22Rv1 (cell line): ENCODE data around the gene VEPH1.

Experiments
- H3K27ac ChIP-seq: fragments of 450-650 bp; 2 replicates; pipeline ENCODE4 v1.5.1; 2017
- CTCF ChIP-seq: fragments of 450-650 bp; IDR thresholded peaks from 2 replicates; pipeline ENCODE4 v1.5.1; 2017; ENCODE audit warnings: mild to moderate bottlenecking
- ZFX ChIP-seq: fragments of 450-650 bp; IDR thresholded peaks from 2 replicates; pipeline ENCODE4 v1.6.1; 2017; ENCODE audit warnings: antibody characterized with exemption, borderline replicate concordance

Gene VEPH1

GRCh38 chr3:157301755-157302154, 201.5 kb downstream of the VEPH1 start:
- no peak overlapping the region for H3K27ac ChIP-seq
- TF ChIP-seq ZFX (no peak), CTCF (no peak)

DNA sequence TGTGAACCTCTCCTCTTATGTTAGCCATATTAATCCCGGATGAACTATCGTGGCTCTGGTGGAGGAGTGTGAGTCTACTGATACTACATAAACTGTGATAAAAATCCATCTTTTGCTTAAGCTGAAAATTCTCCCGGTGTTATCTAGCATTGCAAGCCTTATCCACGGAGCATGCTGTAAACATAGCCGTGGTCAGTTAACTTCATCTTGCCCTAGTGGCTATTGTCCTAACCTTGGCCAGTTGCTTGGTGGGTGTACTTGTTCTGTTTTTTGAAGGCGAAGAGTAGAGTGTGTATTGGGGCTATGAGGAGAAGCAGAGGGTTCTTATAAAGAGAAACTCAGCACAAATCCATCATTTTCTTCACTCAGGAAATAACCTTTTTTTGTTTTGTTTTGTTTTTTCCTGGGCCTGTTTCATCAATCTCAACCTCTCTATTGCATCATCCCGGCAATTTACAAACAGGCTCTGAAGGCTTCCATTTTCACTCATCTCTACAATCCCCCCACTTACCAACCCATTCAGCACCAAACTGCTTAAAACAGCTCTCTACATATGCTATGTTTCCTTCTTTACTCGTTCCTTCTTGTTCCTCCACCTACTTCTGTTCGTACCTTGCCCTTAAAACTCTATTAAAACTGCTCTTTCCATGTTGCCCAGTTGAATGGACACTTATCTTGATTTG, 202.1 kb downstream of the VEPH1 start:
- H3K27ac ChIP-seq = no peak overlapping the region
- no peak for TF ChIP-seq CTCF

- TF ChIP-seq CTCF = no peak
- no peak overlapping the region for H3K27ac ChIP-seq
Measured at GRCh38 chr3:157300094-157300493, 203.1 kb downstream of the VEPH1 start.

DNA sequence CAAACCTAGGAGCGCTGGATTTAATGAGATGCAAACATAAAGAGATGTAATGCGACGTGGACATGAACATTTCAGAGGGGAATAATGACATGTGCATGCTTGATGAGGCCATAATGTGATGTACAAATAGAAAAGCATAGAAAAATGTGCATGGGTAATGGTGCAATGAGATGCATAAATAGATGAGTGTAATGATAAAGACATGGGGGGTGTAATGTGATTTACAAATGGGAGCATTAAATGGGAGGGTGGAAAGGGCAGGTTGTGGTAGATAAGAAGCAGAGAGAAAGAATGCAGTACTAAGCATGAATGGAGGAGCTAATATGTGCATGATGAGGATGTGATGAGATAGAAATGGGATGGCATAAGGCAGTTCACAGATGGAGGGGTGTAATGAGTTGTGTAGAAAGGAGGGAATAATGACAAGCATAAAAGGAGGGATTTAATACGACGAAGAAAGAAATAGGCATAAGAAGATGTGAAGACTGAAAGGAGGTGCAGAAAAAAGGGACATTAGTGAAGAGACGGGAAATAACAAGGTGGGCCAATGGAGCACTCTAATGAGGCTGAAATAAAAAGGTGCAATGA, 205.8 kb downstream of the VEPH1 start:
- TF ChIP-seq ZFX = no peak
- no peak overlapping the region for H3K27ac ChIP-seq

- H3K27ac ChIP-seq = no peak overlapping the region
- TF ChIP-seq ZFX (no peak), CTCF (no peak)
Measured at GRCh38 chr3:157294953-157295352, 208.3 kb downstream of the VEPH1 start.

GRCh38 chr3:157294491-157294890, 208.7 kb downstream of the VEPH1 start:
- no peak overlapping the region for H3K27ac ChIP-seq
- TF ChIP-seq ZFX (no peak), CTCF (no peak)

- TF ChIP-seq CTCF (no peak), ZFX (no peak)
- H3K27ac ChIP-seq = no peak overlapping the region
Measured at GRCh38 chr3:157290766-157291165, 212.4 kb downstream of the VEPH1 start.

DNA sequence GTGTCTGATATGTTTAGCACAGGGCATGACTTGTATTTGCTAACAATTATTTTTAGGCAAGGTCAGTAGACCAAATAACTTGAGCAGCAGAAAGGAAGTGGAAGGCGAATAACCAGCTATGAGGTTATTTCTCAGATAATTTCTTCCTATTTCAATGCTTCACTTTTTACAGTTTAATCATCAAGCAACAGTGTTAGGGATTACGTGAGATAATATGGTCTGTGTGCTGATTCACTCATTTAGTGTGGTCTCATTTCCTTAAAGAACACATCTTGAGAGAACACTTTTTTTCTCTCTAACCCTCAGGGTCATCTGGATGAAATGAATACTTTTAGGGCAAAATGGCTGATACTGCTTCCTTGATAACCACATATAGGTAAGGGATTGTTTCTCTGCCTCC, 217.2 kb downstream of the VEPH1 start:
- H3K27ac ChIP-seq = no peak overlapping the region
- no peak for TF ChIP-seq ZFX
- TF ChIP-seq CTCF = no peak
